Ovary (tissue), 3 donors: ENCODE data around the gene GAPDHS.

Experiments
- CTCF ChIP-seq, 3 donors: fragments of 450-650 bp in 2 of 3; fragments of 200-600 bp in 1 of 3; IDR thresholded peaks; one replicate each; pipeline versions ENCODE4 v1.5.1 to v1.8.0; 2016 to 2022; ENCODE audit warnings: antibody characterized with exemption in 3 of 3, mild to moderate bottlenecking in 1 of 3
- POLR2A ChIP-seq: fragments of 450-650 bp; IDR thresholded peaks from one replicate; pipeline ENCODE4 v1.6.1; 2017; ENCODE audit warnings: antibody characterized with exemption, mild to moderate bottlenecking, moderate library complexity
- donor health status: DM: no; HTN: no; CAD: no.

DNA sequence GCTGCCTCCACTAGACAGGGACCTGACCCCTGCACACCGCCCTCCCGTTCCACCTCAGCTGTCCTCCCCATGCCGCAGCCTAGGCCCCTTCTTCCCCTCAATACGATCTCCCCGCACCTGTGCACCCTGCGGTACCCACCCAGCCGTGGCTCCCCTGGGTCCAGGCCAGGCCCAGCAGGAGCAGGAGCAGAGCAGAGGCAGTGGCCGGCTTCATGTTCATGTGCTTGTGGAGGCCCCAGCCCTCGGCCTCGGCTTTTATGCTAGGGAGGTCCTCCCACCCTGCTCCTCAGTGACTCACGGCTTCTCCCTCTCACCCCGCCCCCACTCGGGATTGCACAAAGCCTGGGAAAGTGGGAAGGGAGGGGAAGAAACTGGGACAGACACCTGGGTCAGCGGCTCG is 31.6 kb upstream of the GAPDHS start:
- no peak for TF ChIP-seq CTCF (IDR thresholded peaks at IDR 0.05)
- no peak for TF ChIP-seq POLR2A
